22Rv1 (cell line): ENCODE results near the gene FGFR3.

Experiments used
- CTCF ChIP-seq: fragments of 450-650 bp; IDR thresholded peaks from 2 replicates; pipeline ENCODE4 v1.5.1; 2017; ENCODE audit warnings: mild to moderate bottlenecking
- ZFX ChIP-seq: fragments of 450-650 bp; IDR thresholded peaks from 2 replicates; pipeline ENCODE4 v1.6.1; 2017; ENCODE audit warnings: antibody characterized with exemption, borderline replicate concordance

- TF ChIP-seq CTCF, result no peak
- TF ChIP-seq ZFX, result no peak
These were observed 48.8 kb downstream of the FGFR3 start for GRCh38 chr4:1841887-1842210.
